IPS-18a (cell line): ENCODE results near the gene RBP4.

Source experiments
- H3K27ac ChIP-seq: one replicate; pipeline ENCODE4 v1.5.1; 2013; ENCODE audit warnings: low read length
- H3K27me3 ChIP-seq: one replicate; pipeline ENCODE4 v1.6.1; 2013; ENCODE audit warnings: mild to moderate bottlenecking, low read length; ENCODE audit not compliant: control insufficient read depth, insufficient read depth
- H3K36me3 ChIP-seq: one replicate; pipeline ENCODE4 v1.6.1; 2013; ENCODE audit warnings: low read depth, low read length; ENCODE audit not compliant: control insufficient read depth
- H3K4me1 ChIP-seq: one replicate; pipeline ENCODE4 v1.6.1; 2013; ENCODE audit warnings: low read depth, low read length; ENCODE audit not compliant: control insufficient read depth
- H3K4me3 ChIP-seq: one replicate; pipeline ENCODE4 v1.5.1; 2013; ENCODE audit warnings: low read length
- H3K9ac ChIP-seq: one replicate; pipeline ENCODE4 v1.6.1; 2013; ENCODE audit warnings: mild to moderate bottlenecking, low read length, moderate library complexity
- H3K9me3 ChIP-seq: one replicate; pipeline ENCODE4 v1.6.1; 2013; ENCODE audit warnings: low read depth, low read length; ENCODE audit not compliant: control insufficient read depth

The RBP4 gene

DNA sequence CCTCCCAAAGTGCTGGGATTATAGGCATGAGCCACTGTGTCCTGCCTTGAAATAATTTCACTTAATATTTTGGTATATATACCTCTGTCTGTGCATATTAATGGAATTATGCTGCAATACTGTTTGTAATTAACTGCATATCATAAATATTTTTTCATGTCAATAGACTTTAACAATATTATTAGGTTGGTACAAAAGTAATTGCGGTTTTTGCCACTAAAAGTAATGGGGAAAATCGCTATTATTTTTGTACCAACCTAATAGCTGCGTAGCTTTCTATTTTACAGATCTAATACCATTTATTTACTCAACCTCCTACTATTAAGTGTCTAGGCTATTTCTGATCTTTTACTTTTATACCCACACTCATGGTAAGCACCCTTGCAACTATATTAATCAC lies 7.4 kb upstream of the RBP4 start:
- H3K4me1 ChIP-seq = no peaks in the 10 kb centered on the region
- no peak overlapping the region for H3K4me3 ChIP-seq
- H3K36me3 ChIP-seq = no peaks in the 10 kb centered on the region
- H3K27me3 ChIP-seq = peaks cover 12% of the 10 kb centered on the region
- H3K27ac ChIP-seq = no peak overlapping the region
- H3K9me3 ChIP-seq = no peaks in the 10 kb centered on the region
- H3K9ac ChIP-seq = no peak overlapping the region

DNA sequence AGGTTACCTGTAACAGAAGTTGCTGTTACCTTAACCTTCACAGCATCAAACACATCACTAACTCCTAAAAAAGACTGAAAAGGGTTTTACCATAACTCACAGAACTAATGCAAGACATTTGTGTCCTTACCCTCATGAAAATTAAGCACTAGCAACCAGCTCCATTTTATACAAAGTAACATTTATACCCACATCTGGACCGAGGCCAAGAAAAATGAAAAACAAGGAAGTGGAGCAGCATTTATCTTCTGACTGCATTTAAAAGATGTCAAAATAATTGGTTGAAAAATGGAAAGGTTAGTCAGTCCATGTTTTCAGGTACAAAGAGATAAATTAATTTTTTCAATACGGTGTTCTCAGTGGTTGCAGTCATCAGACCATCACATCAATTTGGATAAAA lies 3.1 kb upstream of the RBP4 start:
- H3K4me3 ChIP-seq = no peak overlapping the region
- peaks cover 4% of the 10 kb centered on the region for H3K4me1 ChIP-seq
- no peak overlapping the region for H3K9ac ChIP-seq
- no peaks in the 10 kb centered on the region for H3K9me3 ChIP-seq
- peaks cover 55% of the 10 kb centered on the region for H3K27me3 ChIP-seq
- no peaks in the 10 kb centered on the region for H3K36me3 ChIP-seq
- no peak overlapping the region for H3K27ac ChIP-seq

DNA sequence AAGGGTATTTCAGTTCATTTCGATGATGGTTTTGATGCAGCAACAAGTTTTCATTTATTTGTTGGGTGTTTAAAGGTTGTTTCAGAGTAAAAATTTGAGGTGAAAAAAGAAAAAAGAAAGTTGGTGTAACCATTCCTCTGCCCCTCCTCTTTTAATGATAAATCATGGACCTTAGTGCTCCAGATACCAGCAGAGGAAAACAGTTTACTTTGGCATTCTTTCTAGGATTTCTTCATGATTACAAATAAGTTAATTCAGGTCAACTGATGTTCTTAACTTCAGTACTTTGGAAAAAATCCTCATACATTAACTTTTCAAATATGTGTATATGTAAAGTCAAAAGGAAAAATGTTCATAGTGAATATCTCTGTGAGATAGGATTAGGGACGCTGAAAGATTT lies 2.0 kb upstream of the RBP4 start:
- H3K9me3 ChIP-seq = no peaks in the 10 kb centered on the region
- no peak overlapping the region for H3K27ac ChIP-seq
- H3K27me3 ChIP-seq = peaks cover 55% of the 10 kb centered on the region
- no peak overlapping the region for H3K4me3 ChIP-seq
- no peaks in the 10 kb centered on the region for H3K36me3 ChIP-seq
- H3K4me1 ChIP-seq = peaks cover 4% of the 10 kb centered on the region
- no peak overlapping the region for H3K9ac ChIP-seq

DNA sequence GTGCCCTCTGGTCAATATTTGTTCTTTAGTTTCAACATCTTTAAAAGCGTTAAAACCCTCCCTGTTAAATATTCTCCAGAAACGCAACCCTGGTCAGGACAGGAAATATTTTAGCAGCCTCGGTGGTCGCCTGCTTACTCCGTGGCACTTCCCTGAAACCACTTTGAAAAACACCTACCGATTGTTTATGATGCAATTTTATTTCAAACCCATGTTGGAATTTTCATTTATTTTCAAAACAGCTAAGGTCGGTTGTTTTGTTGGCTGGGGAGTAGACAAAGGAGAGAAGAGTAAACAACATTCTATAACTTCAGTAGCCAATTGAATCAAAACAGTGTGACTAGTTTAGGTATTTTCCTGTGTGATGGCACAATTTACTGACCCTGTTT lies 733 bp upstream of the RBP4 start:
- H3K27ac ChIP-seq = no peak overlapping the region
- H3K4me1 ChIP-seq = peaks cover 4% of the 10 kb centered on the region
- H3K9me3 ChIP-seq = no peaks in the 10 kb centered on the region
- H3K36me3 ChIP-seq = no peaks in the 10 kb centered on the region
- H3K4me3 ChIP-seq = peak overlapping the region; percentile 56
- no peak overlapping the region for H3K9ac ChIP-seq
- H3K27me3 ChIP-seq = peaks cover 55% of the 10 kb centered on the region

DNA sequence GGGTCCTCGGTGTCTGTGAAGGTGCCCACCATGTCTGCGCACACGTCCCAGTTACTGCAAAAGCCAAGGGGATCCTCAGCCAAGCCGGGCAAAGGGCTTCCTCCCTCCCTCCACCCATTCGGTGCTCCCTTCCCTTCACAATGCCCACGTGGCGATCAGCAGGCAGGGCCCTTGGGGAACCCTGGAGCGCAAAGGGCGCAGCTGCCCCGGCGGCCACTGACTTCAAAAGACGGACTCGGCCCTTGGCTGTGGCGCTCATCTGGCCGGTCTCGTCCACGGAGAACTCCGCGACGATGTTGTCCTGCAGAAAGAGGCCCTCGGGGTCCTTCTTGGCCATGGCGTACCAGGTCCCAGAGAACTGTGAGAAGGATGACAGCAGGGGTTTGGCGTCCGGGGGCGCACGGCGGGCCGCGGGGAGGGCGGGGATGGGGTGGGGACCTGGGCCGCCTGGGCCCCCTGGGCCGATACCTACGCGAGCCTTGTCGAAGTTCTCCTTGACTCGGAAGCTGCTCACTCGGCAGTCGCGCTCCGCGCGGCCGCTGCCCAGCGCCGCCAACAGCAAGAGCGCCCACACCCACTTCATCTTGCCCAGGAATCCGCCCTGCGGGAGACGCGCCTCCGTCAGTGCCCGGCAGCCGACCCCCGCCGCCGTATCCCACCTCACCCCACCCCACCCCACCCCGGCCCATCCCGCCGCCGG lies 439 bp downstream of the RBP4 start:
- no peak overlapping the region for H3K9ac ChIP-seq
- no peak overlapping the region for H3K27ac ChIP-seq
- H3K9me3 ChIP-seq = no peaks in the 10 kb centered on the region
- peaks cover 55% of the 10 kb centered on the region for H3K27me3 ChIP-seq
- H3K4me1 ChIP-seq = peaks cover 7% of the 10 kb centered on the region
- H3K4me3 ChIP-seq = peak overlapping the region; percentile 35
- H3K36me3 ChIP-seq = no peaks in the 10 kb centered on the region

DNA sequence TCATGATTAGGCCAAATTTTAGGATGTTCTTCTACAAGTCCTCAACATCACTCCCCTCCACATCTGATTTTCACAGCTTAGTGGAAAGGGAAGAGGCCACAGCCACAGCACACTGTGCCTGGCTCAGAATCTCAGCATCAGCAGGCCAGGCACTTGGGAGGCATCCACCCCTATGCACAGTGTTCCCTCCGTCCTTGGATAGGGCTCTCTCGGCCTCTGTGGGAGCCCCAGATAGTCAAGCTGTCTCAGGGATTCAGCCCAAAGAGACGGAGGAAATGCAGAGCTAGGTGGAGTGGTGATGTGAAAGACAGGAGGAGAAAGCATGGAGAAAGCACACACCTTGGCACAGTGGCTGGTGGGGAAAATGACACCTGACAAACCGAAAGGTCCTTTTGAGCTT lies 1.3 kb downstream of the RBP4 start:
- Histone ChIP-seq H3K4me1 (peaks cover 7% of the 10 kb centered on the region), H3K27me3 (peaks cover 55% of the 10 kb centered on the region), H3K4me3 (no peak overlapping the region), H3K36me3 (no peaks in the 10 kb centered on the region), H3K9ac (no peak overlapping the region), H3K27ac (no peak overlapping the region), H3K9me3 (no peaks in the 10 kb centered on the region)

DNA sequence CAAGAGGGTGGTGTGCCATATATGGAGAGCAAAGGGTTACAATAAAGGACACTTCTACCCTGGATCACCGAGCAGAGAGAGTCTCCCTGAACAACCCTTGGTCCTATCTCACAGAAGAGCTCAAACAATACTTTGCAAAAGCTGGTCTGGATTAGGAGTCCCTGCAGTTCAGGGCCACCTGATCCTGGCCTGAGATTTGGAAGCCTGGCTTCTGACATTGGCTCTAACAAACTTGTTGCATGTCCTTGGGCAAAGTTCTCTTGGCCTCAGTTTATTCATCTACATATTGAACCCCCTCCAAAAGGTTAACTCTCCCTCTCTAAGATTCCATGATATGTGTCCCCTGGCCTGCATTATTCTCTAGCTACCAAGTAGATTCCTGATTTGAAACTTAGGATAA lies 1.7 kb downstream of the RBP4 start:
- peaks cover 7% of the 10 kb centered on the region for H3K4me1 ChIP-seq
- H3K9ac ChIP-seq = no peak overlapping the region
- H3K9me3 ChIP-seq = no peaks in the 10 kb centered on the region
- H3K27me3 ChIP-seq = peaks cover 52% of the 10 kb centered on the region
- no peak overlapping the region for H3K27ac ChIP-seq
- no peak overlapping the region for H3K4me3 ChIP-seq
- no peaks in the 10 kb centered on the region for H3K36me3 ChIP-seq

DNA sequence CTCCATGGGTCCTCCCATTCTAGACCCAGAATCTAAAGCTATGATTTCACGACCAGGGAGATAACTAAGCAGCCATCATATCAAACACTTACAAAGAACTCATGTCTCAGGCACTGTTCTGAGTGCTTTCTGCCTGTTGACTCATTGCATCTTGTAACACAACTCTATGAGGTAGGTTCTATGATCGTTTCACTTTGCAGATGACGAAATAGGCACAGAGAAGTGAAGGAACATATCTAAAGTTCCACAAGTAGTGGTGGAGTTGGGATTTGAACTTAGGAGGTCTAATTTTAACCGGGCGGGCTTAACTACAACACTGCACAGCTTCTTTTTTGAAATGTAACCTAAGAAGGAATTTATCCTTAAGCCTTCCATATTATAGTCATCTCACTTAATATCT lies 2.9 kb downstream of the RBP4 start:
- H3K27me3 ChIP-seq = peaks cover 40% of the 10 kb centered on the region
- peaks cover 7% of the 10 kb centered on the region for H3K4me1 ChIP-seq
- no peak overlapping the region for H3K27ac ChIP-seq
- no peak overlapping the region for H3K9ac ChIP-seq
- H3K4me3 ChIP-seq = no peak overlapping the region
- H3K9me3 ChIP-seq = no peaks in the 10 kb centered on the region
- H3K36me3 ChIP-seq = no peaks in the 10 kb centered on the region

DNA sequence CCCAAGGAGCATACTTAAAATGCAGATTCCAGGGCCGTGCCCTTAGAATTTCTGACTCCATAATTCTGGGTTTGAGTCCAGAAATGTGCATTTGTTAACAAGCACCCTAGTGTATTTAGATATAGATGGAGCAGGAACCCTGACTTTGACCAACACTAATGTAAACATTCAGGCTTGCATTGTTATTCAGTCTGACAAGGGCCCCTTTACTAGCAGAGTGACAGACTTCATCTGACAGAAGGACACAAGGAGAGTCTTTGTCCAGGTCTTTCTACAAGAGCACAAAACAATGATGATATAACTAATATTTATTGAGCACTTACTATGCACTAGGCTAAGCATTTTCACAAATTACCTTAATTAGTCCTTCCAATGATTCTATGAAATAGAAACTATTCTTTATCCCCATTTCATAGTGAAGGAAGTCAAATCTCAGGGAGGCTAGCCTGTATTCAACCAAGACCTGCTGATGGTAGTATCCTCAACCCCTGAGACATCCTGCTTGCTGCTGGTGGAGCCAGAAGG lies 3.9 kb downstream of the RBP4 start:
- H3K9me3 ChIP-seq = no peaks in the 10 kb centered on the region
- peaks cover 30% of the 10 kb centered on the region for H3K27me3 ChIP-seq
- no peak overlapping the region for H3K27ac ChIP-seq
- peaks cover 6% of the 10 kb centered on the region for H3K4me1 ChIP-seq
- no peak overlapping the region for H3K9ac ChIP-seq
- H3K4me3 ChIP-seq = no peak overlapping the region
- no peaks in the 10 kb centered on the region for H3K36me3 ChIP-seq

DNA sequence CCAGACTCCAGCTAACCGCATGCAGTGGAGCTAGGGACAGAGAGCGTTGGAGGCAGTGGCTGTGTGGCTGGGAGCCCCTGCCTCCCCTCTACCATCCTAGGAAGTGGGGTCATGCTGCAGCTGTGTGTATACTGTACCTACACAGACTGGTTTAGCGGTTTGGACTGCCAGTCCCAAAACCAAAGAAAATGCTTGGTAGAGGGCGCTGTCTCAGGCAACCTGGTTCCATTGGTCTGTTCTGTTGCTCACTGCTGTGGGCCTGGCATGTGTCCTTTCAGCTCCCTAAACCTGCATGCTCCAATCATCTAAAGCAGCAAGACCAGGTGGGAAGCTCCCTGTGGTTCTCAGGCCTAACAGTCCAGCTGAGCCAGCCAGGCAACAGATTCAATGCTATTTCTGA lies 4.5 kb downstream of the RBP4 start:
- Histone ChIP-seq H3K9ac (no peak overlapping the region), H3K36me3 (no peaks in the 10 kb centered on the region), H3K9me3 (no peaks in the 10 kb centered on the region), H3K4me1 (peaks cover 3% of the 10 kb centered on the region), H3K27ac (no peak overlapping the region), H3K4me3 (no peak overlapping the region), H3K27me3 (peaks cover 24% of the 10 kb centered on the region)

DNA sequence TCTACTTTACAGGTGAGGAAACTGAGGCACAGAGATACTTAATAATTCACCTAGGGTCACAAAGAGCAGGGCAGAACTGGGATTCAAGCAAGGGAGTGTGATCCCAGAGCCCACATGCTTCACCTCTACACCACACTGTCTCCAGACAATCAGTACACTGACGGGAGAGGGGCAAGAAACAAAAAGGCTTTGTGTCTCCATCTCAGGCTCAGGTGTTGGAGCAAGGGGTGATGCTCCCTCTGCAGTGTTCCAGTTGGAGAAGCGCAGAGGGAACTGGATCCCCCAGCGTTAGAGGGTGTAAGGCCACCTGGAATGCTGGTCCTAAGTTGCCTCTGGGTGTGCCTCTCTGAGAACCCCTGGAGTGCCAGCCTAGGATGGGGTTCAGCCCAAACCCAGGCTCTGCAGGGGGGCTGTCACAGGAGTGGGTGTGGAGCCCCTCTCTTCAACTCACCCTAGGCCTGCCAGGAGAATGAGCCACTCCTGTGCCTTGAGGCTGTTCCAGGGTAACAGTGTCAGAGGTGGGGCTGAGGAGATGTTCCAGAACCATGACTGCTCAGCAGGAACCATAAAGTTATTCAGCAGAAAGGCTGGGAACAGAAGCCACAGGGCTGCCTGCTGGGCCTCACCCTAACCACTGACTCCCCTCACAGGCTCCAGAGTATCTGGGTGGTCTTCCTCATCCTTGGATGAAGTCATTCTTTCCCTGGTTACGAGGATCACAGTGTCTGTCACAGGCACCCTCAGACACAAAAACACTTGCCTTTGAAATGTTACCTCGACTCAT lies 5.5 kb downstream of the RBP4 start:
- Histone ChIP-seq H3K9ac (no peak overlapping the region), H3K4me3 (no peak overlapping the region), H3K4me1 (peaks cover 3% of the 10 kb centered on the region), H3K27ac (no peak overlapping the region), H3K9me3 (no peaks in the 10 kb centered on the region), H3K27me3 (peaks cover 15% of the 10 kb centered on the region), H3K36me3 (no peaks in the 10 kb centered on the region)

DNA sequence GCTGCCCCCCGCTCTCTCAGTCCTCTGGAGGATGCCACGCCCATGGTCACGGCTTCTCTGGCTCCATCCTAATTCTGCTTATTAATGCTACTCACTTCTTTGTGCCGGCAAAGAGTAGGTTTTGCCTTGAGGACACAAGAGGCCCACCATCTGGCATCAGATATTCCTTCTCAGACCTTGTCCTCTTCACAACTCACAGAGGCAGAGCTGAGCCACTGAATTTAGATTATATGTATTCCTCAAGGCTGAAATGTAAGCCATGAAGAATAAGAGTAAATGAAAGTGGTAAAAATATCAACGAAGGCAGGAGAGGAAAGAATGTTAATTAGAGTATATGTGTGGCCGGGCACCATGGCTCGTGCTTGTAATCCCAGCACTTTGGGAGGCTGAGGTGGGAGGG lies 6.5 kb downstream of the RBP4 start:
- Histone ChIP-seq H3K36me3 (no peaks in the 10 kb centered on the region), H3K4me1 (peaks cover 3% of the 10 kb centered on the region), H3K27me3 (peaks cover 4% of the 10 kb centered on the region), H3K9me3 (no peaks in the 10 kb centered on the region), H3K9ac (no peak overlapping the region), H3K27ac (no peak overlapping the region), H3K4me3 (no peak overlapping the region)
